Vagina (tissue), 2 donors: ENCODE measurements around the gene GPR158.

Source experiments
- CTCF ChIP-seq, 3 experiments: fragments of 450-650 bp in 2 of 3; fragments of 200-600 bp in 1 of 3; sonication (generic) in 1 of 3; IDR thresholded peaks; one replicate each; pipeline ENCODE4 v1.5.1; 2017 to 2019; ENCODE audit warnings: antibody characterized with exemption in 3 of 3, mild to moderate bottlenecking in 2 of 3, moderate library complexity in 2 of 3
- POLR2A ChIP-seq, 2 donors: fragments of 450-650 bp; IDR thresholded peaks; one replicate each; pipeline ENCODE4 v1.6.1; 2017; ENCODE audit warnings: antibody characterized with exemption in 2 of 2, mild to moderate bottlenecking in 2 of 2, moderate library complexity in 2 of 2
- POLR2AphosphoS5 ChIP-seq, 2 donors: sonication (generic); formaldehyde crosslinking; IDR thresholded peaks; one replicate each; pipeline ENCODE4 v1.9.0; 2017; ENCODE audit warnings: antibody characterized with exemption in 2 of 2, mild to moderate bottlenecking in 2 of 2, low read depth in 1 of 2; ENCODE audit not compliant: insufficient read depth in 1 of 2

- no peak for TF ChIP-seq CTCF (IDR thresholded peaks at IDR 0.05)
- TF ChIP-seq POLR2A (IDR thresholded peaks at IDR 0.05), result no peak
- TF ChIP-seq POLR2AphosphoS5 (IDR thresholded peaks at IDR 0.05; ENCODE audit: insufficient read depth in 1 of 2, low read depth in 1 of 2), result no peak
Measured at GRCh38 chr10:25522946-25523608, 348.3 kb downstream of the GPR158 start.
